ENCODE measurements around the gene TRIM39.
"Not testable (repeated sequence)": the region's sequence is repeated elsewhere in the genome, so short reads cannot be mapped to it uniquely, and the experiment has no call there.

TRIM39 gene

GRCh38 chr6:30359276-30359675 lies 32.5 kb downstream of the TRIM39 start:
- in situ Hi-C loops (cut with HindIII; ENCODE audit: low sequenced_read_pairs) = no loop called here

- in situ Hi-C loops (cut with HindIII; ENCODE audit: low sequenced_read_pairs) = no loop called here
Observed at GRCh38 chr6:30360139-30360538, 33.4 kb downstream of the TRIM39 start.

- in situ Hi-C loops (cut with HindIII; ENCODE audit: low sequenced_read_pairs) = no loop called here
Observed at GRCh38 chr6:30361661-30362060, 34.9 kb downstream of the TRIM39 start.

GRCh38 chr6:30363459-30363858 lies 36.7 kb downstream of the TRIM39 start:
- in situ Hi-C loops (cut with HindIII; ENCODE audit: low sequenced_read_pairs) = no loop called here

- in situ Hi-C loops (cut with HindIII; ENCODE audit: low sequenced_read_pairs) = no loop called here
Observed at GRCh38 chr6:30364591-30364990, 37.9 kb downstream of the TRIM39 start.

- in situ Hi-C loops (cut with HindIII; ENCODE audit: low sequenced_read_pairs) = not testable (repeated sequence)
Observed at GRCh38 chr6:30369280-30369679, 42.6 kb downstream of the TRIM39 start.

- in situ Hi-C loops (cut with HindIII; ENCODE audit: low sequenced_read_pairs) = loop anchor here (10.0 kb wide), 1 partner anchor 64 kb away; no protein-coding TSS in a partner anchor
Observed at GRCh38 chr6:30378290-30378937, 51.7 kb downstream of the TRIM39 start.

GRCh38 chr6:30380464-30380863 lies 53.7 kb downstream of the TRIM39 start:
- in situ Hi-C loops (cut with HindIII; ENCODE audit: low sequenced_read_pairs) = no loop called here

- in situ Hi-C loops (cut with HindIII; ENCODE audit: low sequenced_read_pairs) = no loop called here
Observed at GRCh38 chr6:30386166-30386565, 59.4 kb downstream of the TRIM39 start.

GRCh38 chr6:30391240-30391639 lies 64.5 kb downstream of the TRIM39 start:
- in situ Hi-C loops (cut with HindIII; ENCODE audit: low sequenced_read_pairs) = no loop called here
